Activated CD8-positive, alpha-beta T cell treated with anti-CD3 and anti-CD28 coated beads for 36 hours (primary cell): ENCODE measurements around the gene ARFGAP1. TPM values are rescaled to one million over a fixed set of nuclear protein-coding genes. Genes with fewer than 3 reads are reported as not detected.

ENCODE experiments used
- ATAC-seq: fragments of 200-7000 bp; cut with Tn5 transposase; one replicate; pipeline ENCODE4 v1.10.0; 2021; ENCODE audit warnings: mild to moderate bottlenecking, moderate library complexity
- CTCF ChIA-PET: fragments of 350-600 bp; sonication (Branson Sonifier 250); formaldehyde crosslinking; loops from one replicate; lab custom pipeline; 2021; ENCODE audit warnings: antibody characterized with exemption; lab: Charles Lee
- POLR2A ChIA-PET: fragments of 350-600 bp; sonication (Branson Sonifier 250); formaldehyde crosslinking; loops from one replicate; lab custom pipeline; 2021; ENCODE audit warnings: antibody characterized with exemption; lab: Charles Lee
- DNase-seq: peaks from one replicate; pipeline ENCODE4 v3.0.0-alpha.2; 2020
- H3K27ac Mint-ChIP-seq: one replicate; pipeline ENCODE4 v1.8.0; 2021; ENCODE audit warnings: mild to moderate bottlenecking, mixed read lengths
- H3K27me3 Mint-ChIP-seq: one replicate; pipeline ENCODE4 v1.8.0; 2021; ENCODE audit warnings: mixed read lengths
- H3K36me3 Mint-ChIP-seq: one replicate; pipeline ENCODE4 v1.8.0; 2021; ENCODE audit warnings: low read depth, mixed read lengths
- H3K4me1 Mint-ChIP-seq: one replicate; pipeline ENCODE4 v1.8.0; 2021; ENCODE audit warnings: low read depth, mixed read lengths
- H3K4me3 Mint-ChIP-seq: one replicate; pipeline ENCODE4 v1.8.0; 2021; ENCODE audit warnings: mild to moderate bottlenecking, moderate library complexity, mixed read lengths
- H3K9me3 Mint-ChIP-seq: one replicate; pipeline ENCODE4 v1.8.0; 2021; ENCODE audit warnings: mixed read lengths
- CTCF ChIP-seq: fragments of 200-600 bp; IDR thresholded peaks from one replicate; pipeline ENCODE4 v1.8.0; 2022; ENCODE audit warnings: antibody characterized with exemption, mild to moderate bottlenecking
- intact Hi-C: fragments of 100-400 bp; cut with micrococcal nuclease; formaldehyde crosslinking; loops from one replicate; pipeline ENCODE4 v1.10.0; 2022
- total RNA-seq, 2 experiments: library from RNA; stranded (reverse); gene quantifications; one replicate each; pipeline ENCODE4 v1.2.3, GENCODE V29; 2021

Gene ARFGAP1
- total RNA-seq, 2 experiments from 2014 or later: 71.3 to 75.0 TPM

GRCh38 chr20:63280371-63280770 is 7.8 kb downstream of the ARFGAP1 start:
- ChIA-PET POLR2A (interaction anchor here (1.7 kb wide), 1 partner anchor 7 kb away, joined by 4 read pairs; the partner anchor contains the start of gene ARFGAP1), CTCF (interaction anchor here (2.8 to 3.0 kb wide), 2 partner anchors 11 to 57 kb away, joined by 12 to 18 read pairs; partner anchors contain the start of gene COL20A1)
- Mint-ChIP-seq H3K9me3 (no peaks in the 10 kb centered on the region), H3K36me3 (peaks cover 10% of the 10 kb centered on the region), H3K4me1 (peaks cover 3% of the 10 kb centered on the region), H3K27ac (no peak overlapping the region), H3K4me3 (no peak overlapping the region), H3K27me3 (no peaks in the 10 kb centered on the region)
- intact Hi-C loops: no loop called here
- ATAC-seq: no peak
- no peak for TF ChIP-seq CTCF
- DNase-seq: no peak

GRCh38 chr20:63280929-63281545 is 8.4 kb downstream of the ARFGAP1 start:
- no peak overlapping the region for H3K27ac Mint-ChIP-seq
- ATAC-seq: no peak
- DNase-seq: no peak
- POLR2A ChIA-PET: interaction anchor here (1.7 kb wide), 1 partner anchor 8 kb away, joined by 4 read pairs; the partner anchor contains the start of gene ARFGAP1
- no peaks in the 10 kb centered on the region for H3K27me3 Mint-ChIP-seq
- peaks cover 10% of the 10 kb centered on the region for H3K36me3 Mint-ChIP-seq
- CTCF ChIA-PET: interaction anchor here (0.7 to 3.0 kb wide), 3 partner anchors 8 to 58 kb away, joined by 3 to 18 read pairs (median 12); partner anchors contain the start of gene COL20A1
- intact Hi-C loops: no loop called here
- no peaks in the 10 kb centered on the region for H3K9me3 Mint-ChIP-seq
- peaks cover 3% of the 10 kb centered on the region for H3K4me1 Mint-ChIP-seq
- no peak overlapping the region for H3K4me3 Mint-ChIP-seq
- no peak for TF ChIP-seq CTCF

DNA sequence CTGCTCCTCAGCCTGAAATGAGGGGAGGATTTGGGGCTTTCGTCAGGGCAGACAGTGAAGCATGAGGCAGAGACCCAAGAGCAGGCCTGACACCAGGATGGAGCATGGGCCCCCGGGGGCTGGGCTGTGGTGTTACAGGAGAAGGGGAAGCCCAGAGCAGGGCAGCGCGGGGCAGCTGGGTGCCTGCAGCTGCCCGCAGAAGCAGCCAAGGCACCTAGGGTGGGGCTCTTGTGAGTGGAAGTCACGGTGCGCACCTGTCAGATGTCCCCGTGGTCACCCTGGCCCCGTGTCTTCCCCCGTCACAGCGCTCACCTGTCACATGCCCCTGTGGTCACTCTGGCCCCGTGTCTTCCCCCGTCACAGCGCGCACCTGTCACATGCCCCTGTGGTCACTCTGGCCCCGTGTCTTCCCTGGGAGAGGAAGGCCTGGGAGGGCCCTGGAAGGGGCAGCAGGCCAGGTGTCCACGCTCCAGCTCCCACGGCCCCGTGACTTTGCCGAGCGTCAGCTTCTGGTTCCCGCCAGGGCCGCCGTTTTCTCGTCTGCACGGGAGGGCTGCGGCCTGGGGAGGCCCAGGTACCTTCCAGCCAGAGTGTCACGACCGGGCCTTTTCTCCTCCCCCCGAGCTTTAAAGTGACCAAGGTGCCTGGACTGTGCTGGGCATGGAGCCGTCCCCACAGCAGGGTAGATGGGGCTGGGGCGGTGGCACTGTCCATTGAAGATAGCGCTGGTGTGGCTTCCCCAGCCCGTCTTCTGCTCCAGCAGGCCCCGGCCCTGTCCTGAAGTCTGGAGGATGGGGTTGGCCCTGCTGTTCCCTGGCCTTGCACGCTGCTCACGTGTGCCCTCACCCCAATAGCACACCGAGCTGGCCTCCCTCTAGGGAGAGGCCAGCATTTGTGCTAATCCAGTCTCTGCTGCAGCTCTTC is 9.4 kb downstream of the ARFGAP1 start:
- TF ChIP-seq CTCF: no peak
- CTCF ChIA-PET: interaction anchor here (0.7 to 3.0 kb wide), 4 partner anchors 9 to 59 kb away, joined by 3 to 18 read pairs (median 8); partner anchors contain the start of gene COL20A1
- no peak overlapping the region for H3K27ac Mint-ChIP-seq
- DNase-seq: no peak
- ATAC-seq: no peak
- intact Hi-C loops: no loop called here
- no peaks in the 10 kb centered on the region for H3K27me3 Mint-ChIP-seq
- no peaks in the 10 kb centered on the region for H3K9me3 Mint-ChIP-seq
- H3K36me3 Mint-ChIP-seq: peaks cover 7% of the 10 kb centered on the region
- H3K4me3 Mint-ChIP-seq: no peak overlapping the region
- H3K4me1 Mint-ChIP-seq: peaks cover 3% of the 10 kb centered on the region
- POLR2A ChIA-PET: interaction anchor here (1.7 kb wide), 1 partner anchor 9 kb away, joined by 4 read pairs; the partner anchor contains the start of gene ARFGAP1

DNA sequence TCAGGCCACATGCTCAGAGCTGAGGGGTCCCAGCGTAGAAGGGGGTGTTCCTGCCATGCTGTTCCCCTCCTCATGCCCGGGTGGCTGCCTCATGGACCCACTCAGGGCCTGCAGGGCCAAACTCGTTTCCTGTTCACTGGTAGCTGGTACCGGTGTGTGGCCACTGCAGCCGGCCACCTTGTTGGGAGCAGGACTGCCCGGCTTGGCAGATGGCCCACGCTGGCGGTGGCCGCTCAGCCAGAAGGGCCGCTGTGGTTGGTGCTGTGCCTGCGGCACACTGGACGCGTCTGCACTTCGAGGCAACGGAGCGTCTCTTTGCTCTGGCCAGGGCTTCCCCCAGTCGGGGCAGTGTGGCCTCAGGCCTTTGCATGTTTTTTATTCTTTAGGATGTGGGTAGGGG is 10.3 kb downstream of the ARFGAP1 start:
- Mint-ChIP-seq H3K4me1 (peaks cover 3% of the 10 kb centered on the region), H3K27me3 (no peaks in the 10 kb centered on the region), H3K36me3 (peaks cover 7% of the 10 kb centered on the region), H3K9me3 (no peaks in the 10 kb centered on the region), H3K4me3 (no peak overlapping the region), H3K27ac (no peak overlapping the region)
- DNase-seq: no peak
- ATAC-seq: no peak
- POLR2A ChIA-PET: interaction anchor here (1.3 kb wide), 1 partner anchor 10 kb away, joined by 6 read pairs; the partner anchor contains the start of gene ARFGAP1
- CTCF ChIA-PET: interaction anchor here (1.7 to 3.0 kb wide), 2 partner anchors 8 to 99 kb away, joined by 4 to 12 read pairs; partner anchors contain the start of gene COL20A1
- TF ChIP-seq CTCF: no peak
- intact Hi-C loops: no loop called here
